Amygdala (tissue), 56 donors: Measurements from ENCODE around the gene MAPK1.
"Not testable (repeated sequence)": the region's sequence is repeated elsewhere in the genome, so short reads cannot be mapped to it uniquely, and the experiment has no call there.

ENCODE experiments used
- DNase-seq, 56 donors: peaks; one replicate each; lab custom pipeline; 2025; lab: John Stamatoyannopoulos, UW

MAPK1 gene

DNA sequence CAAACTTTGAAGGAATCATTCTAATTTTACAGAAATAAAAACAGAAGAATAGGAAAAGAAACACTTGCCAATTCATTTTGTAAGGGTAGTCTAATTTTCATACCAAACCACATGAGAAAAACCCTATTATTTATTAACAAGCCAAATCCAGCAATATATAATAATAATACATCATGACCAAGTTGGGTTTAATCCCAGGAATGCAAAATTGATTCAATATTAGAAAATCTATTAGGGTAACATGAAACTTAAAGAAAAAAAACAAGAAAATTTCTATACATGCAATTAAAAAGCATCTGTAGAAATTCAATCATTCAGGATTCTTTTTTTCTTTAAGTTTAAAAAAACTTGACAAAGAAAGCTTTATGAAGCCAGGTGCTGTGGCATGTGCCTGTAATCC is 16.8 kb downstream of the MAPK1 start:
- no peak for DNase-seq

DNA sequence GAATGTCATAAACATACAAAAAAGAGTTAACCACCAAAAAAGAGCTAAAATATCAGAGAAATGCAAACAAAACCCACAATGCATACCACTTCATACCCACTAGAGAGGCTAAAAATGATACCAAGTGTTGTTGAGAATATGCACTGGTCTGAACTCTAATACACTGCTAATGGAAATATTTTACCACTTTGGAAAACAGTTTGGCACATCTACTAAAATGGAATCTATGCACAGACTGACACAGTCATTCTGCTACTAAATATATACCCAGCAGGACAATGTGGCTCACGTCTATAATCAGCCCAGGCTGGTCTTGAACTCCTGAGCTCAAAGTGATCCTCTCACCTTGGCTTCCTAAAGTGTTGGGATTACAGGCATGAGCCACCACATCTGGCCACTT is 18.0 kb downstream of the MAPK1 start:
- no peak for DNase-seq

DNA sequence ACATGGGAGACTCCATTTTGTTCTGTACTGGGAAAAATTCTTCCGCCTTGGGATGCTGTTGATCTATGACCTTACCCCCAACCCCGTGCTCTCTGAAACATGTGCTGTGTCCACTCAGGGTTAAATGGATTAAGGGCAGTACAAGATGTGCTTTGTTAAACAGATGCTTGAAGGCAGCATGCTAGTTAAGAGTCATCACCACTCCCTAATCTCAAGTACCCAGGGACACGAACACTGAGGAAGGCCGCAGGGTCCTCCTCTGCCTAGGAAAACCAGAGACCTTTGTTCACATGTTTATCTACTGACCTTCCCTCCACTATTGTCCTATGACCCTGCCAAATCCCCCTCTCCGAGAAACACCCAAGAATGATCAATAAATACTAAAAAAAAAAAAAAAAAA is 19.4 kb downstream of the MAPK1 start:
- DNase-seq: not testable (repeated sequence)

DNA sequence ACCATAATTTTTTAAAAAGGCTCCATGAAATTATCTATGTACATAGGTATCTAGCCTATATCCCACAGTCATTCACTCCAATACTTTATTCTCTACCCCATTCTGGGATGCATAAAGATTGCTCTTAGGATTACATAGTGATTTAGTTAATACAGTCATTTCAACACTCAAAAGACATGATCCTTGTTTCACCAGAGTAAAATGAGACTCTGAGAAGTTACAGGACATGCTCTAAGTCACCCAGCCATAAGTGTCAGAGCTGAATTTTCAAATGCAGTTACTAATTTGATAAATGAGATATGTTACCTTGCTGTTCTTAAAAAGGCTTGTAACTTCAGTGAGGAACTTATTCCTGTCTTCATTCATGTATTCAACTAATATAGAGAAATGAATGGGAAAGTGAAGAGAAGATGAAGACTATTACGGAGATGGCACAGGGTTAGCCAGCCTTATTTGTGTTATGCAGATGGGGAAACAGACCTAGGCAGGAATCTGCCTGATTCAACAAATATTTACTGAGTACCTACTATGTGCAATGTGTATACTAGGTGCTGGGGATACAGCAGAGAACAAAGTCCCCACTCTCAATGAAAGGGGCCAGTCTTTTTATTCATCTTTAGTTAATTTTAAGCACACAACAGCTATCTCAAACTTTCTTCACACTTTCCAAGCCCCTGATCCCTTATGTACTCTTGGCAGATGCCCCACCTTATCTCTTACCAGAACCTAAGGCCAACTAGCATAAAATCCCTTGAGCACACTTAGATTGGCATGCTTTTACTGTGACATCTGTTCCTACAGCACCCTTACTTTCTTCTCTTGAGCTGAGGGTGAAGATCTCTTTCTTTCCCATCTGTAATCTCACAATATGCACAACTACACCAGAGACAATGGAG is 21.6 kb downstream of the MAPK1 start:
- no peak for DNase-seq

DNA sequence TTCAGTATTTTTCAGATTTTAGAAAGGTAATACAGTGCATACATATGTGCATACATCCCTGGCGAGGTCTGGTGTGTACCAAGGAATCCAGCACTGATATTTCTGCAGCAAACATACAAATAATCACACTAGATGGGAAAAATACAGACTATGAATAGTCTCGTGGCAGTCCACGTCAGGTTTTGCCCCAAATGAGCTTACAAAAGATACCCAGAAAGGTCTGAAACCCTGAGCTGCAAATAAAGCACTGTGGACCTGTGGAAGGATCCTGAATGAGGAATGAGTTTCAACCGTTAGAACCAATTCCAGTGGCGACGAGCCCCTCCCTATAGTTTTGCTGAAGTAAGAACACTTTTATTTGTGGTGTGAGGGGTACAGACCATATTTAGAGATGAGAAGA is 24.5 kb downstream of the MAPK1 start:
- DNase-seq: no peak

- no peak for DNase-seq
Observed at GRCh38 chr22:21841422-21841821, 26.0 kb downstream of the MAPK1 start.

GRCh38 chr22:21840236-21840823 is 27.1 kb downstream of the MAPK1 start:
- no peak for DNase-seq

DNA sequence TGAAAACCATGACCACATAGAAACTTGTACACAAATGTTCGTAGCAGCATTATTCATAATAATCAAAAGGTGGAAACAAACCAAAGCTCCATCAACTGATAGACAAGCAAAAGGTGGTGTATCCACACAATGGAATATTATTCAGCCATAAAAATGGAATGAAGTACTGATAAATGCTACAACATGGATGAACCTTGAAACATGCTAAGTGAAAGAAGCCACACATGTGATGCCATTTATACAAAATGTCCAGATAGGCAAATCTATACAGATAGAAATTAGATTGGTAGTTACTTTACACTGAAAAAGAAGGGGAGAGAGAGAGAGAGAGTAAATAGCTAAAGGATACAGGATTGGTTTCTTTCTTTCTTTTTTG is 27.7 kb downstream of the MAPK1 start:
- DNase-seq: no peak

GRCh38 chr22:21839104-21839764 is 28.2 kb downstream of the MAPK1 start:
- not testable (repeated sequence) for DNase-seq

GRCh38 chr22:21837248-21837979 is 30.0 kb downstream of the MAPK1 start:
- no peak for DNase-seq

GRCh38 chr22:21836486-21836885 is 31.0 kb downstream of the MAPK1 start:
- DNase-seq: not testable (repeated sequence)

DNA sequence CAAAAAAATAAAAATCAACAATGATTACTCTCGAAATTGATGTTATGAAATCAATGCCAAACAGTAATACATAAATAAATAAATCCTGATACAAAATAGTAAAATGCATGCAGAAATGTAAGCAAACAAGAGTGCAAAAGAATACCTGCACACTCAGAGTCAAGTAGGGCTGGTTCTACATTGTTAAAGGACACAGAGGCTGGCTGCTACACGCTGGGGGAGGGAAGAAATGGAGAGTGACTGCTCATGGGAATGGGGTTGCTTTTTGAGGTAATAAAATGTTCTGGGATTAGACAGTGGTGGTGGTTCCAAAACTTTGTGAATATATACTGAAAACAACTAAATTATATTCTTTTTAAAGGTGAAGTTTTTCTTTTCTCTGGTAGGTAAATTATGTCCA is 32.1 kb downstream of the MAPK1 start:
- no peak for DNase-seq

- no peak for DNase-seq
Observed at GRCh38 chr22:21834869-21835268, 32.6 kb downstream of the MAPK1 start.

DNA sequence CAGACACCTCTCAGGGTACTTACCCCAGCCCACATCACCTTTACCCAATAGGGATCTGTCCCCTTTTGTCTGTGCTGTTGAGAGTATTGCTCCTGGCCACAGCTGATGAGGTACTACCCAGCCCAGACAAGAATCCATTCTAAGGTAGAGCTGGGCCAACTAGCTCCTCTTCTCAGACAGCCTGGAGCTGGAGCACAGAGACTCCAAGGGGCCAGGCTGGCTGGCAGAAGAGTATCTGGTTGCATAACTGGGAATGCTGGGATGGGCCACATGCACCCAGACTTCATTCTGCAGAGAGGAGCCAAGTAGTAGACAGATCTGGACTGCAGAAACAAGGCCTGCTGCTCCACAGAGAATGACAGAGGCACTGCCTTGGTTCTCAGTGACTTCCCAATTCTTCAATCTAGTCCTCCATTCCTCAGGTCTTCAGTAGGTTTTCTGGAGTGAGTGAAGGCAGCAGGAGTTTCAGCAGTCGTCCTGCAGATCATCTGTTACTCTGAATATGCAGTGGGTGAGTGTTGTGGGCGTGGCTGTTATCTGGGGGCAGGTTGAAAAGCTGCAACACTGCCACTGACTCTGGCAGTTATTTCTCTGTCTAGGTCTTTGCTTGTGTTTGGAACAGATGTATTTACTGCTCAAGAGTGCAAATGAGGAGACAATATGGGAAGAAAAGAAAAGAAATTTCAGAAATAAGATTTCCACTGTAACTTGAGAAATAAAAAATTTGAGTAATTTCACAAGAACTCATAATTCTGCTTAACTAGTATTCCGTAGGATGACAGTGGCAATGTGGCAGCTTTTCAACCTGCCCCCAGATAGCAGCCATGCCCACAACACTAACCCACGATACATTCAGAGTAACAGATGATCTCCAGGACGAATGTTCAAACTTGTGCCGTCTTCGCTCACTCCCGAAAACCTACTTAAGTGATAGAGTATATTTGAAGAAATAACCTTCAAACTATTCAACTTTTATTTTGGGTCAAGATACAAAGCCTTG is 34.9 kb downstream of the MAPK1 start:
- DNase-seq: peak in 4 of 56 donors; percentile 14 to 30 (median 17)

DNA sequence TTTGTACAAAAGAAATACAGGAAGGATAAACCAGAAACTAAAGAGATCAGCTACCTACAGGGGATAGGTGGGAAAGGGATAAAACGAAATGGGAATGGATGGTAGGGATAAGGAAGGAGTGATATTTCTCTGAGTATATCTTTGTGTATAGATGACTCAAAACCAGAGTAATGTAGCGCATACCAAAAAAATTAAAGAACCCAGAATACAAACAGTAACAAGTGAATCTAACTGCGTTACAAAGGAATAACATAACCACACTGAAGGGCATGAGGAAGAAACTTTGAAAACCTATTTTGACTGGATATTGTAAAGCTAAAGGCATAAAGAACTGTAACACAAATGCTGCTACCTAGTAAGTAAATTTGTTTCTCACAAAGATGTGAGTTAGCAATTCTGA is 37.9 kb downstream of the MAPK1 start:
- DNase-seq: no peak

DNA sequence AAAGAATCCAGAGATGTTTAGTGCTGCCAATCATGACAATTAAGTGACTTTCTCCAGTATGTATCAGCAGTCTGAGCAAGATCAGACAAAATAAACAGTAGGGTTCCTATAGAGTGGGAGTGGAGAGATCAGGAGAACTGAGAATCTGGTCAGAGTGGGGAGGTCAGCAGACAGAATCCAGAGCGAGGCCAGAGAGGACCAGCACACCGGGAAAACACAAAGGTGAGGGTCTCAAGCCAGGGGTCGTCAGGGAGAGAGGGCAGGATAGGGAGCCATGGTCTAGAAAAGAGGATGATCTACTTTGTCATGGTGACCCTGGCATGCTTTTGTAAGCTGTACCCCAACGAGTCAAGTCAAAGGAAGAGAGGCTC is 39.2 kb downstream of the MAPK1 start:
- DNase-seq: no peak

DNA sequence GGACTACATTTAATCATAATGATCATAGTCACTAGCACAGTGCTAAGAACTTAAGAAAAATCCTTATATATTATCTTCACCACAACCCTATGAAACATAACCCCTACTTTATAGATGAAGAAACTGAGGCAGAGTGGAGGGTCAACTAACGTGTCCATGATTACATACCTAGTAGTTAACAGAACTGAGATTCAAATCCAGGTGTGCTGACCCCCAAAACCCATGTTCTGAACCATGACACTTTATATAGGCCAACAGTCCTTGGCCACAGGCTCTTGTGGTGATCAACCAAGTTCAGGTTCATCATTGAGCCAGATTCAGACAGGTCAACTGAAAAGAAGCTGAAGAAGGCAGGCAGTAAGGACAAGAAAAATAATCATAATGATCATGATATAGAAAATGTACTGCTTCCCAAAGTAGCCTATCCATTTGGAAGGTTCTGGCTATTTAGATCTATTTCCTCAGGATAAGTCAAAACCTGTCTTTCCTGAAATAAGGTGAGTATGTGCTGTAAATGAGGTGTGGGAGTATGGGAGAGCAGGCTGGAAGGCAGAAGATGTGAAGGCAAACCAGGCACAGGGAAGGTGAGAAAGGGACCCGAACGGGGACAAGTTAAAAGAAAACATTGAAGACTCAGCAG is 39.7 kb downstream of the MAPK1 start:
- DNase-seq: no peak

DNA sequence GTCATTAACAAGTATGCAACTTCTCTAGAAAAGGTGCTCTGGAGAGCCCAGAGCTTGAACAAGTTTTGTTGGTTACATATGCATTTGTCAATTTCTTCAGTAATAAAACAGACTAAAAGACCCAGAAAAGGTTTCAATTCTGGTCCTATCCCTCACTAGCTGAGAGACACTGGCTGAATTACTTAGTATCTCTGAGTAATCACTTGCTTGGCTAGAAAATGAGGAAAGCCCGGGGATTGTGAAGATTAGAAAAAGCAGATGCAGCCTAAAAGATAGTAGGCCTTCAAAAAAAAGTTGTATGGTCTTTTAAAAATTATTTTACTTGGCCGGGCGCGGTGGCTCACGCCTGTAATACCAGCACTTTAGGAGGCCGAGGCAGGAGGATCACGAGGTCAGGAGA is 41.2 kb downstream of the MAPK1 start:
- no peak for DNase-seq

GRCh38 chr22:21824962-21825361 is 42.5 kb downstream of the MAPK1 start:
- DNase-seq: not testable (repeated sequence)
